PC-9 (cell line): ENCODE data around the gene LEPROT.
"Not testable (repeated sequence)": the region's sequence is repeated elsewhere in the genome, so short reads cannot be mapped to it uniquely, and the experiment has no call there.

Source experiments
- CTCF ChIP-seq: fragments of 200-600 bp; sonication (generic); conservative IDR thresholded peaks from 2 replicates; pipeline ENCODE4 v1.6.1; 2017; ENCODE audit warnings: mixed run types, antibody characterized with exemption, mild to moderate bottlenecking, moderate library complexity
- EZH2 ChIP-seq: fragments of 200-600 bp; sonication (generic); IDR thresholded peaks from 2 replicates; pipeline ENCODE4 v1.8.0; 2017; ENCODE audit warnings: antibody characterized with exemption, low read depth

- not testable (repeated sequence) for TF ChIP-seq CTCF, EZH2
Observed at GRCh38 chr1:65455678-65456077, 35.2 kb downstream of the LEPROT start.
